Neural cell (in vitro differentiated cells): ENCODE results near the gene RASGEF1C. TPM values are rescaled to one million over a fixed set of nuclear protein-coding genes. Genes with fewer than 3 reads are reported as not detected.
"Not testable (repeated sequence)": the region's sequence is repeated elsewhere in the genome, so short reads cannot be mapped to it uniquely, and the experiment has no call there.

Experiments used
- H2AFZ ChIP-seq: fragments of 200-600, 300-800 bp; sonication (generic), shearing (Covaris generic); 2 replicates; pipeline ENCODE4 v1.6.0; 2014; ENCODE audit warnings: low read depth, mild to moderate bottlenecking, antibody characterized with exemption, low read length, moderate library complexity
- H3F3A ChIP-seq: fragments of 200-600 bp; shearing (Covaris generic); 2 replicates; pipeline ENCODE4 v1.6.1; 2016; ENCODE audit warnings: mild to moderate bottlenecking, moderate library complexity, mixed read lengths, antibody characterized with exemption, low read length; ENCODE audit not compliant: insufficient read depth, poor library complexity, severe bottlenecking
- H3K27ac ChIP-seq: fragments of 200-600, 300-800 bp; sonication (generic), shearing (Covaris generic); 2 replicates; pipeline ENCODE4 v1.5.1; 2014; ENCODE audit warnings: mild to moderate bottlenecking, low read length, moderate library complexity
- H3K27me3 ChIP-seq: fragments of 300-800, 200-600 bp; sonication (generic), shearing (Covaris generic); 2 replicates; pipeline ENCODE4 v1.6.0; 2014; ENCODE audit warnings: mild to moderate bottlenecking, low read depth, low read length, moderate library complexity; ENCODE audit not compliant: insufficient read depth
- H3K36me3 ChIP-seq: fragments of 300-800, 200-600 bp; sonication (generic), shearing (Covaris generic); 2 replicates; pipeline ENCODE4 v1.5.1; 2014; ENCODE audit warnings: mild to moderate bottlenecking, antibody characterized with exemption, low read length, moderate library complexity; ENCODE audit not compliant: insufficient read depth
- H3K4me2 ChIP-seq: fragments of 300-800, 200-600 bp; sonication (generic), shearing (Covaris generic); 2 replicates; pipeline ENCODE4 v1.6.0; 2014; ENCODE audit warnings: mild to moderate bottlenecking, low read length
- H3K4me3 ChIP-seq: fragments of 300-800, 200-600 bp; sonication (generic), shearing (Covaris generic); 2 replicates; pipeline ENCODE4 v1.5.1; 2014; ENCODE audit warnings: mild to moderate bottlenecking, low read length, moderate library complexity
- H3K79me2 ChIP-seq: fragments of 200-600 bp; shearing (Covaris generic); replicated peaks from 2 replicates; pipeline ENCODE4 v1.6.0; 2014; ENCODE audit warnings: mild to moderate bottlenecking, low read length, moderate library complexity; ENCODE audit not compliant: insufficient read depth
- H3K9ac ChIP-seq: fragments of 300-800, 200-600 bp; sonication (generic), shearing (Covaris generic); 2 replicates; pipeline ENCODE4 v1.6.1; 2016; ENCODE audit warnings: mild to moderate bottlenecking, low read length, mixed read lengths
- H3K9me2 ChIP-seq: fragments of 200-600 bp; shearing (Covaris generic); 2 replicates; pipeline ENCODE4 v1.6.1; 2016; ENCODE audit warnings: mild to moderate bottlenecking, low read length, mixed read lengths; ENCODE audit not compliant: insufficient read depth
- H3K9me3 ChIP-seq: fragments of 200-600, 300-800 bp; sonication (generic), shearing (Covaris generic); 2 replicates; pipeline ENCODE4 v1.6.1; 2016; ENCODE audit warnings: mild to moderate bottlenecking, mixed run types, low read length, moderate library complexity, mixed read lengths
- H4K20me1 ChIP-seq: fragments of 200-600 bp; shearing (Covaris generic); 2 replicates; pipeline ENCODE4 v1.6.1; 2016; ENCODE audit warnings: mild to moderate bottlenecking, mixed run types; ENCODE audit not compliant: insufficient read depth
- EP300 ChIP-seq: fragments of 450-650 bp; conservative IDR thresholded peaks from 2 replicates; pipeline ENCODE4 v1.6.1; 2014; ENCODE audit warnings: antibody characterized with exemption, mild to moderate bottlenecking, moderate library complexity; ENCODE audit not compliant: poor library complexity, severe bottlenecking
- EZH2 ChIP-seq: fragments of 200-600, 300-800 bp; shearing (Covaris generic), sonication (generic); IDR thresholded peaks from 2 replicates; pipeline ENCODE4 v1.6.1; 2014; ENCODE audit warnings: antibody characterized with exemption, low read length, borderline replicate concordance, mild to moderate bottlenecking; ENCODE audit not compliant: insufficient read depth, poor library complexity, severe bottlenecking
- MXI1 ChIP-seq: fragments of 450-650 bp; conservative IDR thresholded peaks from 2 replicates; pipeline ENCODE4 v1.6.1; 2014; ENCODE audit warnings: antibody characterized with exemption, mild to moderate bottlenecking; ENCODE audit not compliant: poor library complexity, severe bottlenecking
- POLR2AphosphoS5 ChIP-seq: IDR thresholded peaks from 2 replicates; pipeline ENCODE4 v1.6.1; 2012
- RAD21 ChIP-seq: fragments of 450-650 bp; conservative IDR thresholded peaks from 2 replicates; pipeline ENCODE4 v1.6.1; 2014; ENCODE audit warnings: antibody characterized with exemption, mild to moderate bottlenecking, moderate library complexity
- REST ChIP-seq: IDR thresholded peaks from 2 replicates; pipeline ENCODE4 v1.6.1; 2012; ENCODE audit warnings: borderline replicate concordance
- SMC3 ChIP-seq: fragments of 450-650 bp; conservative IDR thresholded peaks from 2 replicates; pipeline ENCODE4 v1.6.1; 2014; ENCODE audit warnings: antibody characterized with exemption, mild to moderate bottlenecking, moderate library complexity; ENCODE audit not compliant: poor library complexity
- TAF1 ChIP-seq: IDR thresholded peaks from 2 replicates; pipeline ENCODE4 v1.6.1; 2012; ENCODE audit warnings: low read depth
- polyA plus RNA-seq: library from polyadenylated mRNA; depleted of rRNA; stranded (reverse); fragments of >200 nt; gene quantifications from 2 replicates; pipeline ENCODE4 v1.2.3, GENCODE V29; 2014
- TF ChIP-seq, protein P1 (sequence below): fragments of 450-650 bp; IDR thresholded peaks from 2 replicates; pipeline ENCODE4 v1.5.1; 2014; ENCODE audit warnings: antibody characterized with exemption, mild to moderate bottlenecking, moderate library complexity; ENCODE audit not compliant: poor library complexity, severe bottlenecking

Gene RASGEF1C
- polyA plus RNA-seq, 1 donor from 2014 or later: 5.3 TPM

- not testable (repeated sequence) for H3K4me3 ChIP-seq, H4K20me1 ChIP-seq, H3K9ac ChIP-seq, H3K9me3 ChIP-seq, H2AFZ ChIP-seq, H3F3A ChIP-seq, H3K9me2 ChIP-seq, H3K36me3 ChIP-seq, H3K27ac ChIP-seq, H3K79me2 ChIP-seq, H3K4me2 ChIP-seq, H3K27me3 ChIP-seq
Measured at GRCh38 chr5:180124662-180125061, 84.3 kb downstream of the RASGEF1C start.

DNA sequence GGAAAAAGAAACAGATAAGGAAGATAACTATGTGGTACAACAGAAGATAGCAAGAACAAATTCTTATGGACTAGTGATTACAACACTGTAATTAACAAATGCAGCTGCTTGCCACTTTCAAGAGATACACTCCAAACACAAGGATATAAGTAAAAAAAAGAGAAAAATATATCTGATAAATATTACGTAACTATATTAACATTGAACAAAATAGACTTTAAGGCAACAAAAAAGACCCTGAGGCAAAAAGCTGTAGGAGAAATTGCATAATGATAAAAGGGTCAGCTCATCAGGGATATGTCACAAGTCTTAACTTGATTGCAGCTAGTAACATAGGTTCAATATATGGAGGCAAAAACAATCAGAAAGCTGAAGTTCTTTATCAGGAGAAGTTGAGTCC lies 86.1 kb downstream of the RASGEF1C start:
- Histone ChIP-seq H3K79me2 (no peaks in the 10 kb centered on the region), H3K27ac (no peak overlapping the region), H2AFZ (no peak overlapping the region), H3K9me2 (no peaks in the 10 kb centered on the region), H3K4me3 (no peak overlapping the region), H3K4me2 (no peak overlapping the region), H3K36me3 (no peaks in the 10 kb centered on the region), H3F3A (no peaks in the 10 kb centered on the region), H3K27me3 (no peaks in the 10 kb centered on the region), H3K9me3 (no peaks in the 10 kb centered on the region), H3K9ac (no peak overlapping the region), H4K20me1 (no peaks in the 10 kb centered on the region)
- TF ChIP-seq EP300 (no peak), EZH2 (no peak), SMC3 (no peak), POLR2AphosphoS5 (no peak)
- TF ChIP-seq, protein P1, sequence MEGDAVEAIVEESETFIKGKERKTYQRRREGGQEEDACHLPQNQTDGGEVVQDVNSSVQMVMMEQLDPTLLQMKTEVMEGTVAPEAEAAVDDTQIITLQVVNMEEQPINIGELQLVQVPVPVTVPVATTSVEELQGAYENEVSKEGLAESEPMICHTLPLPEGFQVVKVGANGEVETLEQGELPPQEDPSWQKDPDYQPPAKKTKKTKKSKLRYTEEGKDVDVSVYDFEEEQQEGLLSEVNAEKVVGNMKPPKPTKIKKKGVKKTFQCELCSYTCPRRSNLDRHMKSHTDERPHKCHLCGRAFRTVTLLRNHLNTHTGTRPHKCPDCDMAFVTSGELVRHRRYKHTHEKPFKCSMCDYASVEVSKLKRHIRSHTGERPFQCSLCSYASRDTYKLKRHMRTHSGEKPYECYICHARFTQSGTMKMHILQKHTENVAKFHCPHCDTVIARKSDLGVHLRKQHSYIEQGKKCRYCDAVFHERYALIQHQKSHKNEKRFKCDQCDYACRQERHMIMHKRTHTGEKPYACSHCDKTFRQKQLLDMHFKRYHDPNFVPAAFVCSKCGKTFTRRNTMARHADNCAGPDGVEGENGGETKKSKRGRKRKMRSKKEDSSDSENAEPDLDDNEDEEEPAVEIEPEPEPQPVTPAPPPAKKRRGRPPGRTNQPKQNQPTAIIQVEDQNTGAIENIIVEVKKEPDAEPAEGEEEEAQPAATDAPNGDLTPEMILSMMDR: no peak

DNA sequence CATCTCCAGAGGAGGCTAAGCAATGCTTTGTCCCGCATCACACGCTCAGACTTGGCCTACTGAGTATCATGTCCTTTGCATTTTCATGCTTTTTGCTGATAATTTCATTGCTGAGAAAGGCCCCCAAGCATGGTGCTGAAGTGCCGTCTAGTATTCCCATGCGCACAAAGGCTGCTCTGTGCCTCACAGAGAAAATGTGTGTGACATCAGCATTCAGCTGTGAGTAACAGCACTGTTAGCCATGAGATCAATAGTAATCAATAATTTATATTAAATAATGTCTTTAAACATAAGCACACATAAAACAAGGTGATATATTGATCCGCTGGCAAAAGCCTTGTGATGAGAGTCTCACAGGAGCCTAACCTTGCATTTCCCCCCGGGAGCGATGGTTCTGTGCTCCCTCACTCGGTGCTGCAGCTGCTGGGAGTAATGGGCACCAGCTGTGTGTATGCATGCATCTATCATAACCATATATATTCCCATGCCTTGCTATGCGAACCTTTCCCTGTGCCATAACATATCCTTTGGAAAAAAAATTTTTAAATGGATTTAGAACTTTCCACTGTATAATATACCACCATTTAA lies 87.1 kb downstream of the RASGEF1C start:
- Histone ChIP-seq H3K4me3 (no peak overlapping the region), H3K9ac (no peak overlapping the region), H2AFZ (no peak overlapping the region), H3K27ac (no peak overlapping the region), H3K9me2 (no peaks in the 10 kb centered on the region), H3K4me2 (no peak overlapping the region), H3K9me3 (no peaks in the 10 kb centered on the region), H3F3A (no peaks in the 10 kb centered on the region), H3K36me3 (no peaks in the 10 kb centered on the region), H3K27me3 (no peaks in the 10 kb centered on the region), H4K20me1 (no peaks in the 10 kb centered on the region), H3K79me2 (no peaks in the 10 kb centered on the region)
- TF ChIP-seq POLR2AphosphoS5 (no peak), EP300 (no peak), MXI1 (no peak), REST (no peak), TAF1 (no peak), SMC3 (no peak), EZH2 (no peak), RAD21 (no peak)
- TF ChIP-seq, protein P1: no peak
